Measurements from ENCODE around the gene CDC20B.
"Not testable (repeated sequence)": the region's sequence is repeated elsewhere in the genome, so short reads cannot be mapped to it uniquely, and the experiment has no call there.

CDC20B gene

GRCh38 chr5:55160493-55161209 is 12.3 kb downstream of the CDC20B start:
- DNase-seq, result no peak

- DNase-seq, result peak; percentile 42
These were observed 13.0 kb downstream of the CDC20B start, which contains the start of gene GPX8 for GRCh38 chr5:55159763-55160492. Gene GPX8 (plus strand): TSS chr5:55160171. CDS start chr5:55160193, 22 bp downstream.

- no peak for DNase-seq
These were observed 18.1 kb downstream of the CDC20B start for GRCh38 chr5:55154873-55155272.

- no peak for DNase-seq
These were observed 20.8 kb downstream of the CDC20B start for GRCh38 chr5:55151923-55152842.

GRCh38 chr5:55149308-55149795 is 23.6 kb downstream of the CDC20B start:
- DNase-seq, result no peak

GRCh38 chr5:55146543-55147151 is 26.3 kb downstream of the CDC20B start:
- peak; percentile 83 for DNase-seq

GRCh38 chr5:55146080-55146479 is 26.9 kb downstream of the CDC20B start:
- no peak for DNase-seq

- no peak for DNase-seq
These were observed 29.4 kb downstream of the CDC20B start for GRCh38 chr5:55143624-55144023.

- no peak for DNase-seq
These were observed 30.9 kb downstream of the CDC20B start for GRCh38 chr5:55141945-55142690.

- no peak for DNase-seq
These were observed 31.9 kb downstream of the CDC20B start for GRCh38 chr5:55140908-55141665.

GRCh38 chr5:55136521-55136920 is 36.5 kb downstream of the CDC20B start:
- no peak for DNase-seq

GRCh38 chr5:55134053-55134722 is 38.8 kb downstream of the CDC20B start:
- DNase-seq, result no peak

GRCh38 chr5:55123365-55123764 is 49.6 kb downstream of the CDC20B start:
- DNase-seq, result no peak

GRCh38 chr5:55114061-55114460 is 58.9 kb downstream of the CDC20B start:
- no peak for DNase-seq

- no peak for DNase-seq
These were observed 59.6 kb downstream of the CDC20B start for GRCh38 chr5:55113327-55113726.

GRCh38 chr5:55110217-55110616 is 62.8 kb downstream of the CDC20B start:
- DNase-seq, result no peak

- no peak for DNase-seq
These were observed 64.3 kb downstream of the CDC20B start for GRCh38 chr5:55108661-55109060.

GRCh38 chr5:55105976-55106375 is 67.0 kb downstream of the CDC20B start:
- DNase-seq, result not testable (repeated sequence)

GRCh38 chr5:55104946-55105701 is 67.9 kb downstream of the CDC20B start:
- no peak for DNase-seq

Data from midbrain (tissue), 1 donor.